Measurements from ENCODE around the gene RNU1-3. TPM values are rescaled to one million over a fixed set of nuclear protein-coding genes. Genes with fewer than 3 reads are reported as not detected.

The RNU1-3 gene
- total and polyA plus RNA-seq, 9 of the 15 experiments (the other 6 are each of a cell fraction or from before 2014, with no cell fraction given) = under 0.01 to 32,823 (median 2,538) TPM; not detected in 4

DNA sequence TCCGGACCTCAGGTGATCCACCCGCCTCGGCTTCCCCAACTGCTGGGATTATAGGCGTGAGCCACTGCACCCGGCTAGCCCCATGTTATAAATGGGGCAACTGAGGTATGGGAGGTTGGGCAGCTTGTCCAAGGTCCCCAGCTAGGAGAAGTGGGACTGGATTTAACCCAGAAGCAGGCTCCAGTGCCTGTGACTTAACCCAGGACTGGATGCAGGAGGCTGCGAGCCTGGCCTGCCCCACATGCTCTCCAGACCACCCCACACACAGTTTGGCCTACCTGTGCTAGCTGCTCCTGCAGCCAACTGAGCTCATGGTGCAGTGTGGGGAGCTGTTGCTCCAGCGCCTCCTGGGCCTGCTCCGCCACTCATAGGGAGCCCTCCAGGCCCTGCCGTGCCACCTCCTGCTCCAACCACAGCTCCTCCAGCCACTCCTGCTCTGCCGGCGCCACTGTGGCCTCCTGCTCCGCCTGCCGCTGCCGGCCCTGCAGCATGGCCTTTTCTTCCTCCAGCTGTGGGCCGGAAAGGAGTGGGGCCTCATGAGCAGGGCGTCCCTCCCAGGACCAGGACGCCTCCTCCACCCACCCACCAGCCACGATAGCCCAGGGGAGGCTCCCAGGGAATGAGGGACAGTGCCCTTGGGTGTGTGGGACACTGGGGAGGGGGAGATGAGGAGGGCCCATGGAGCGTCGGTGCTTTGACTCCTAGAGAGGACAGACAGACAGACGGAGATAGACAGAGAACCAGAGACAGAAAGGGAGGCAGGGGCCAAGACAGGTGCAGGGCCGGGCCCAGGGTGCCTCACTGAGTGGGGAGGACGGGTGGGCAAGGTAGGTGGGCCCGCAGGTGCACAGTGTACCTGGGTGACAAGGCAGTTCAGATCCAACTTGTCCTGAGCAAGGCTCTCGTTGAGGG is 41.0 kb downstream of the RNU1-3 start (continued):
- TF ChIP-seq, protein P1, sequence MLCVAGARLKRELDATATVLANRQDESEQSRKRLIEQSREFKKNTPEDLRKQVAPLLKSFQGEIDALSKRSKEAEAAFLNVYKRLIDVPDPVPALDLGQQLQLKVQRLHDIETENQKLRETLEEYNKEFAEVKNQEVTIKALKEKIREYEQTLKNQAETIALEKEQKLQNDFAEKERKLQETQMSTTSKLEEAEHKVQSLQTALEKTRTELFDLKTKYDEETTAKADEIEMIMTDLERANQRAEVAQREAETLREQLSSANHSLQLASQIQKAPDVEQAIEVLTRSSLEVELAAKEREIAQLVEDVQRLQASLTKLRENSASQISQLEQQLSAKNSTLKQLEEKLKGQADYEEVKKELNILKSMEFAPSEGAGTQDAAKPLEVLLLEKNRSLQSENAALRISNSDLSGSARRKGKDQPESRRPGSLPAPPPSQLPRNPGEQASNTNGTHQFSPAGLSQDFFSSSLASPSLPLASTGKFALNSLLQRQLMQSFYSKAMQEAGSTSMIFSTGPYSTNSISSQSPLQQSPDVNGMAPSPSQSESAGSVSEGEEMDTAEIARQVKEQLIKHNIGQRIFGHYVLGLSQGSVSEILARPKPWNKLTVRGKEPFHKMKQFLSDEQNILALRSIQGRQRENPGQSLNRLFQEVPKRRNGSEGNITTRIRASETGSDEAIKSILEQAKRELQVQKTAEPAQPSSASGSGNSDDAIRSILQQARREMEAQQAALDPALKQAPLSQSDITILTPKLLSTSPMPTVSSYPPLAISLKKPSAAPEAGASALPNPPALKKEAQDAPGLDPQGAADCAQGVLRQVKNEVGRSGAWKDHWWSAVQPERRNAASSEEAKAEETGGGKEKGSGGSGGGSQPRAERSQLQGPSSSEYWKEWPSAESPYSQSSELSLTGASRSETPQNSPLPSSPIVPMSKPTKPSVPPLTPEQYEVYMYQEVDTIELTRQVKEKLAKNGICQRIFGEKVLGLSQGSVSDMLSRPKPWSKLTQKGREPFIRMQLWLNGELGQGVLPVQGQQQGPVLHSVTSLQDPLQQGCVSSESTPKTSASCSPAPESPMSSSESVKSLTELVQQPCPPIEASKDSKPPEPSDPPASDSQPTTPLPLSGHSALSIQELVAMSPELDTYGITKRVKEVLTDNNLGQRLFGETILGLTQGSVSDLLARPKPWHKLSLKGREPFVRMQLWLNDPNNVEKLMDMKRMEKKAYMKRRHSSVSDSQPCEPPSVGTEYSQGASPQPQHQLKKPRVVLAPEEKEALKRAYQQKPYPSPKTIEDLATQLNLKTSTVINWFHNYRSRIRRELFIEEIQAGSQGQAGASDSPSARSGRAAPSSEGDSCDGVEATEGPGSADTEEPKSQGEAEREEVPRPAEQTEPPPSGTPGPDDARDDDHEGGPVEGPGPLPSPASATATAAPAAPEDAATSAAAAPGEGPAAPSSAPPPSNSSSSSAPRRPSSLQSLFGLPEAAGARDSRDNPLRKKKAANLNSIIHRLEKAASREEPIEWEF (CRISPR knock-in tag; IDR thresholded peaks at IDR 0.05) = no peak
- TF ChIP-seq CC2D1A (IDR thresholded peaks at IDR 0.05) (no peak), ZNF239 (CRISPR knock-in tag; IDR thresholded peaks at IDR 0.05) (no peak), TARDBP (IDR thresholded peaks at IDR 0.05) (no peak), ZC3H4 (CRISPR knock-in tag; IDR thresholded peaks at IDR 0.05; ENCODE audit: borderline replicate concordance) (no peak; the same call in 1 of the 2 replicates), ZNF445 (CRISPR knock-in tag; IDR thresholded peaks at IDR 0.05; ENCODE audit: low read depth) (no peak), ZNF589 (CRISPR knock-in tag; IDR thresholded peaks at IDR 0.05; ENCODE audit: low read depth) (no peak), MXI1 (IDR thresholded peaks at IDR 0.05; ENCODE audit: low read depth, low read length) (no peak), RCOR1 (IDR thresholded peaks at IDR 0.05; ENCODE audit: borderline replicate concordance in 1 of 2, low read depth in 2 of 2, low read length in 2 of 2) (no peak), ZEB2 (IDR thresholded peaks at IDR 0.05) (no peak), DNMT1 (IDR thresholded peaks at IDR 0.05) (no peak), BRCA1 (IDR thresholded peaks at IDR 0.05) (no peak), BRCA1 (CRISPR knock-in tag; IDR thresholded peaks at IDR 0.05) (peak; percentile 75; the same call in 1 of the 2 replicates), NR2F6 (CRISPR knock-in tag; IDR thresholded peaks at IDR 0.05) (no peak), MEIS2 (IDR thresholded peaks at IDR 0.05; ENCODE audit: partially characterized antibody) (no peak), BACH1 (tag; IDR thresholded peaks at IDR 0.05) (no peak)
- TF ChIP-seq, protein P2, sequence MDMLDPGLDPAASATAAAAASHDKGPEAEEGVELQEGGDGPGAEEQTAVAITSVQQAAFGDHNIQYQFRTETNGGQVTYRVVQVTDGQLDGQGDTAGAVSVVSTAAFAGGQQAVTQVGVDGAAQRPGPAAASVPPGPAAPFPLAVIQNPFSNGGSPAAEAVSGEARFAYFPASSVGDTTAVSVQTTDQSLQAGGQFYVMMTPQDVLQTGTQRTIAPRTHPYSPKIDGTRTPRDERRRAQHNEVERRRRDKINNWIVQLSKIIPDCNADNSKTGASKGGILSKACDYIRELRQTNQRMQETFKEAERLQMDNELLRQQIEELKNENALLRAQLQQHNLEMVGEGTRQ (CRISPR knock-in tag; IDR thresholded peaks at IDR 0.05) = no peak
- TF ChIP-seq, protein P3, sequence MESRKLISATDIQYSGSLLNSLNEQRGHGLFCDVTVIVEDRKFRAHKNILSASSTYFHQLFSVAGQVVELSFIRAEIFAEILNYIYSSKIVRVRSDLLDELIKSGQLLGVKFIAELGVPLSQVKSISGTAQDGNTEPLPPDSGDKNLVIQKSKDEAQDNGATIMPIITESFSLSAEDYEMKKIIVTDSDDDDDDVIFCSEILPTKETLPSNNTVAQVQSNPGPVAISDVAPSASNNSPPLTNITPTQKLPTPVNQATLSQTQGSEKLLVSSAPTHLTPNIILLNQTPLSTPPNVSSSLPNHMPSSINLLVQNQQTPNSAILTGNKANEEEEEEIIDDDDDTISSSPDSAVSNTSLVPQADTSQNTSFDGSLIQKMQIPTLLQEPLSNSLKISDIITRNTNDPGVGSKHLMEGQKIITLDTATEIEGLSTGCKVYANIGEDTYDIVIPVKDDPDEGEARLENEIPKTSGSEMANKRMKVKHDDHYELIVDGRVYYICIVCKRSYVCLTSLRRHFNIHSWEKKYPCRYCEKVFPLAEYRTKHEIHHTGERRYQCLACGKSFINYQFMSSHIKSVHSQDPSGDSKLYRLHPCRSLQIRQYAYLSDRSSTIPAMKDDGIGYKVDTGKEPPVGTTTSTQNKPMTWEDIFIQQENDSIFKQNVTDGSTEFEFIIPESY (CRISPR knock-in tag; IDR thresholded peaks at IDR 0.05) = peak; percentile 82; the same call in 1 of the 2 replicates
- TF ChIP-seq, protein P4, sequence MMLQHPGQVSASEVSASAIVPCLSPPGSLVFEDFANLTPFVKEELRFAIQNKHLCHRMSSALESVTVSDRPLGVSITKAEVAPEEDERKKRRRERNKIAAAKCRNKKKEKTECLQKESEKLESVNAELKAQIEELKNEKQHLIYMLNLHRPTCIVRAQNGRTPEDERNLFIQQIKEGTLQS (IDR thresholded peaks at IDR 0.05) = no peak
- TF ChIP-seq, protein P4 (CRISPR knock-in tag; conservative IDR thresholded peaks at IDR 0.05) = peak; percentile 66; the same call in 1 of the 2 replicates
